Psoas muscle (tissue), 8 donors: ENCODE measurements around the gene KREMEN2. TPM values are rescaled to one million over a fixed set of nuclear protein-coding genes. Genes with fewer than 3 reads are reported as not detected.

Experiments used
- ATAC-seq, 4 donors: fragments of 200-7000 bp; cut with Tn5 transposase; one replicate each; pipeline ENCODE4 v1.9.1; 2020; ENCODE audit warnings: moderate library complexity in 3 of 4, mild to moderate bottlenecking in 2 of 4
- DNase-seq, 2 donors: peaks; one replicate each; pipeline ENCODE4 v3.0.0-alpha.2; 2020
- H3K27ac ChIP-seq: fragments of 200-600 bp; one replicate; pipeline ENCODE4 v1.8.0; 2022
- H3K27me3 ChIP-seq, 3 donors: fragments of 200-600 bp in 1 of 3; one replicate each; pipeline versions ENCODE4 v1.6.1 to v1.8.0; 2013 to 2022; ENCODE audit warnings: low read length in 2 of 3, mild to moderate bottlenecking in 2 of 3, moderate library complexity in 1 of 3; ENCODE audit not compliant: insufficient read depth in 3 of 3
- H3K36me3 ChIP-seq, 2 donors: fragments of 200-600 bp in 1 of 2; one replicate each; pipeline versions ENCODE4 v1.6.1 to v1.8.0; 2013 to 2022; ENCODE audit warnings: low read depth in 1 of 2, mild to moderate bottlenecking in 1 of 2, moderate library complexity in 1 of 2; ENCODE audit not compliant: insufficient read depth in 1 of 2
- H3K4me1 ChIP-seq: fragments of 200-600 bp; one replicate; pipeline ENCODE4 v1.8.0; 2022
- H3K4me3 ChIP-seq: fragments of 200-600 bp; one replicate; pipeline ENCODE4 v1.8.0; 2022; ENCODE audit warnings: mild to moderate bottlenecking
- H3K9me3 ChIP-seq: fragments of 200-600 bp; one replicate; pipeline ENCODE4 v1.8.0; 2022
- CTCF ChIP-seq: fragments of 200-600 bp; IDR thresholded peaks from one replicate; pipeline ENCODE4 v1.8.0; 2022; ENCODE audit warnings: antibody characterized with exemption
- WGBS, 3 donors: extraction: QIAGEN DNeasy Blood & Tissue Kit; methylation state at CpG; one replicate each; pipeline versions ENCODE4 v1.1.6 to v1.1.7; 2013; 5-methylcytosine and 5-hydroxymethylcytosine counted together
- intact Hi-C, 2 donors: fragments of 100-400 bp; cut with DNase I; formaldehyde crosslinking; loops; one replicate each; pipeline versions ENCODE4 v1.11.0 to v1.14.2; 2022
- long read RNA-seq, 2 donors: library from polyadenylated mRNA; unstranded; transcript quantifications; one replicate each; pipeline ENCODE4 v2.0.0, GENCODE V29; 2021
- polyA plus RNA-seq, 3 donors: library from polyadenylated mRNA; stranded (reverse); fragments of 200-250 nt; gene quantifications; one replicate each; pipeline ENCODE4 v1.2.3, GENCODE V29; 2013
- total RNA-seq, 4 donors: library from RNA; stranded (reverse); fragmentation: NEBNext Ultra II Directional in 2 of 4; extraction: Animal tissue kit (Norgen Biotek cat#: 25700) in 2 of 4; gene quantifications; one replicate each; pipeline versions ENCODE4 v1.2.1 to v1.2.4, GENCODE V29; 2021 to 2023
- donor health status: healthy with polysubstance abuse.
- donor health status: DM: no; HTN: no; CAD: no; lungs with moderate emphysema.
- donor health status: Bipolar disorder and iron deficiency.
- donor health status: healthy.
- donor health status: DM: yes; HTN: yes; CAD: no.
- donor health status: DM: no; HTN: no; CAD: no.
- donor health status: DM: no; HTN: no; CAD: no.
- donor health status: DM: yes; HTN: yes; CAD: no.

Gene KREMEN2
- total RNA-seq (not detected), polyA plus RNA-seq (under 1 TPM in 2 of 3 donors, not detected in 1; 0.01 to 0.04 TPM)
- long read RNA-seq, donor 1: 0 reads
- long read RNA-seq, donor 2: 0 reads

GRCh38 chr16:2963723-2964474 lies at the start of gene KREMEN2:
Gene KREMEN2 (plus strand): TSS chr16:2964275. CDS start chr16:2964521, 246 bp downstream.
- WGBS, 3 donors: 0 to 1% (median 1%) methylated on average over 33 to 60 of the region's 60 CpGs
- H3K9me3 ChIP-seq: no peaks in the 10 kb centered on the region
- peaks cover 22% of the 10 kb centered on the region for H3K4me1 ChIP-seq
- ATAC-seq: no peak
- peaks cover 0 to 87% (median 37%) of the 10 kb centered on the region in 3 donors for H3K27me3 ChIP-seq
- TF ChIP-seq CTCF: no peak
- DNase-seq: peak in 1 of 2 donors; percentile 50
- H3K27ac ChIP-seq: no peak within 1 kb of the TSS
- H3K4me3 ChIP-seq: peak within 1 kb of the TSS; percentile 53
- H3K36me3 ChIP-seq: no peaks in the 10 kb centered on the region
- intact Hi-C loops: no loop called here

- peak overlapping the region; percentile 16 for H3K4me3 ChIP-seq
- H3K36me3 ChIP-seq: peaks cover 0 to 42% of the 10 kb centered on the region in 2 donors
- H3K9me3 ChIP-seq: no peaks in the 10 kb centered on the region
- no peak for ATAC-seq
- intact Hi-C loops: loop anchor here in 1 of 2 donors (5.0 kb wide), 1 partner anchor 38 kb away; no protein-coding TSS in a partner anchor
- peaks cover 24% of the 10 kb centered on the region for H3K4me1 ChIP-seq
- DNase-seq: no peak
- H3K27me3 ChIP-seq: no peaks in the 10 kb centered on the region
- H3K27ac ChIP-seq: peak overlapping the region; percentile 95
- no peak for TF ChIP-seq CTCF
- WGBS, 3 donors: 26 to 82% (median 37%) methylated on average over 13 of the region's 13 CpGs
These were observed 48.7 kb upstream of the KREMEN2 start for GRCh38 chr16:2915196-2915929.

GRCh38 chr16:2919511-2920255 lies 44.4 kb upstream of the KREMEN2 start:
- peak; percentile 60 to 87 (median 76) for ATAC-seq

More at GRCh38 chr16:2919511-2920255, 44.4 kb upstream of the KREMEN2 start:
- peak; percentile 95 for TF ChIP-seq CTCF
- Histone ChIP-seq H3K4me1 (peaks cover 12% of the 10 kb centered on the region), H3K9me3 (no peaks in the 10 kb centered on the region), H3K36me3 (peaks cover 0 to 62% of the 10 kb centered on the region in 2 donors), H3K4me3 (no peak overlapping the region), H3K27ac (peak overlapping the region; percentile 57), H3K27me3 (no peaks in the 10 kb centered on the region)
- WGBS, 3 donors: 8 to 14% (median 13%) methylated on average over 13 of the region's 13 CpGs
- intact Hi-C loops: loop anchor here (2.0 to 5.0 kb wide), 2 partner anchors 42 to 45 kb away; no protein-coding TSS in a partner anchor
- DNase-seq: peak; percentile 43 to 76
